Hematopoietic multipotent progenitor cell treated with erythropoietin and hydrocortisone succinate and interleukin-3 and kit ligand, for 15 days (in vitro differentiated cells): Measurements from ENCODE around the gene MPL.

Source experiments
- DNase-seq: peaks from one replicate; pipeline ENCODE4 v3.0.0-alpha.2; 2015; ENCODE audit warnings: low spot score

Gene MPL

GRCh38 chr1:43306688-43307457, 30.7 kb upstream of the MPL start:
- DNase-seq = no peak

- DNase-seq = no peak
Observed at GRCh38 chr1:43307458-43308158, 30.0 kb upstream of the MPL start.

GRCh38 chr1:43308635-43309404, 28.8 kb upstream of the MPL start:
- DNase-seq = no peak

DNA sequence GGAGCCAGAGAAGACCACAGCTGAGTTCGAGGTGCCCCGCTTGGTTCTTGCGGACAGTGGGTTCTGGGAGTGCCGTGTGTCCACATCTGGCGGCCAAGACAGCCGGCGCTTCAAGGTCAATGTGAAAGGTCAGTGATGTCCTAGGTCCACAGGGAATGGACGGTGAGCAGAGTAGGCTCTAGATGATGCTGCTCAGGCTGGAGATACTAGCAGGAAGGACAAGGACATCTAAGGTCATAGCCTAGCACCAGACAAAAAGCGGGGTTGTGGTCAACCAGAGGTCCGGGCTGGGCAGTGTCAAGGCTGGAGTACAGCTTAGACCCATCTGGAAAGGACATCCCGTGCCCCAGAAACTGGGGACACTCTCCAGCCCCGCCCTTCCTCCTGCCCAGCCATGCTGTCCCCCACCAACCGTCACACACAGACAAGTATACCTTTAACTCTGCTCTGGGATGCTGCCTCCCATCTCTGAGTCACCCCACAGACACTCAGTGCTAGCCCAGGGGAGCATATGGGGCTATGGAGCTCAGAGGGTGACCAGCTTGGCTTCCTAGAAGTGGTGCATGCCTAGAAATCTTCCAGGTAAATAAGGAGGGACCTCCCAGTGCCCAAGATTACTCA, 28.1 kb upstream of the MPL start:
- DNase-seq = no peak

- no peak for DNase-seq
Observed at GRCh38 chr1:43311521-43311920, 26.1 kb upstream of the MPL start.

GRCh38 chr1:43312212-43312623, 25.4 kb upstream of the MPL start:
- no peak for DNase-seq

GRCh38 chr1:43312663-43313515, 24.7 kb upstream of the MPL start:
- no peak for DNase-seq

- no peak for DNase-seq
Observed at GRCh38 chr1:43313771-43314170, 23.8 kb upstream of the MPL start.

- no peak for DNase-seq
Observed at GRCh38 chr1:43314233-43314632, 23.4 kb upstream of the MPL start.

DNA sequence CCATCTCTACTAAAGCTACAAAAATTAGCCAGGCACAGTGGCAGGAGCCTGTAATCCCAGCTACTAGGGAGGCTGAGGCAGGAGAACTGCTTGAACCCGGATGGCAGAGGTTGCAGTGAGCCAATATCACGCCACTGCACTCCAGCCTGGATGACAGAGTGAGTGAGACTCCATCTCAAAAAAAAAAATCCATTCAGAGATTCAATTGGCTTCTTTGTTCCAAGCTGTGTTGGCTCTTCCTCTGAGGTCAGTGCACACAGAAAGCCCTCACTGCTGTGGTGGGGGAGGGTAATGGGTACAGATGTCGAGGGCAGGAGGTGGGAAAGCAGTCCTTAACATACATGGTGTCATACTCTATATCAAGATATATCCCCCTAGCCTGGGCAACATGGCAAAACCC, 22.1 kb upstream of the MPL start:
- DNase-seq = no peak

DNA sequence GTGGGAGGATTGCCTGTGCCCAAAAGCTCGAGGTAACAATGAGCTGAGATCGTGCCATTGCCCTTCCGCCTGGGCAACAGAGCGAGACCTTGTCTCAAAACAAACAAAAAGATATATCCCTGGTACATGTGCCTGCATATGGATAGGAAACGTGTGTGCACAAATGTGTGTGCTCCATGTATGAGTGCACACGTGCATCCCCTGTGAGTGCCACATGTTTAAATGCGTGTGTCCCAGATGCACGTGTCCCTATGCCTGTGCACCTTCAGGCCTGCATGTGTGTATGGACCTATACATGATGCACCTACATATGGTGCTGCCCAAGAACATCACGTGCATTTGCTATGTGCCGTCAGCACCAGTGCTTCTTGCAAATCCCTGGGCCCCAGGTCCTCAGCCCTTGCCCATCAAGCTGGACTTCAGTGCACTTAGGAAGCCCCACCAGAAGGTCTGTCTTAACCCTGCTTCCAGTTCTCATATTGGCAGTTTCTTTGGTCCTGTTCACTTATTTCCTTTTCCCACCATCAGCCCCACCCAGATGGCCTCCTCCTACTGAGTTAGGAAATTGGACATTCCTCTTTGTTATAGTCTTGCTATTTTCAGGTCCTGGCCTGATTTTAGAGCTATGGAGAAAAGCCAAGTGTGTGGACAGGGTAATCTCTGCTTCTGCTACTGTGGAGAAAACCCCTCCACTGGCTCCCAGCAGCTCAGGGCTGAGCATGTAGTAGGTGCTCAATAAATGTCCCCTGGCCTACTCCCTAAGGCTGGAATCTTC, 21.5 kb upstream of the MPL start:
- DNase-seq = no peak

DNA sequence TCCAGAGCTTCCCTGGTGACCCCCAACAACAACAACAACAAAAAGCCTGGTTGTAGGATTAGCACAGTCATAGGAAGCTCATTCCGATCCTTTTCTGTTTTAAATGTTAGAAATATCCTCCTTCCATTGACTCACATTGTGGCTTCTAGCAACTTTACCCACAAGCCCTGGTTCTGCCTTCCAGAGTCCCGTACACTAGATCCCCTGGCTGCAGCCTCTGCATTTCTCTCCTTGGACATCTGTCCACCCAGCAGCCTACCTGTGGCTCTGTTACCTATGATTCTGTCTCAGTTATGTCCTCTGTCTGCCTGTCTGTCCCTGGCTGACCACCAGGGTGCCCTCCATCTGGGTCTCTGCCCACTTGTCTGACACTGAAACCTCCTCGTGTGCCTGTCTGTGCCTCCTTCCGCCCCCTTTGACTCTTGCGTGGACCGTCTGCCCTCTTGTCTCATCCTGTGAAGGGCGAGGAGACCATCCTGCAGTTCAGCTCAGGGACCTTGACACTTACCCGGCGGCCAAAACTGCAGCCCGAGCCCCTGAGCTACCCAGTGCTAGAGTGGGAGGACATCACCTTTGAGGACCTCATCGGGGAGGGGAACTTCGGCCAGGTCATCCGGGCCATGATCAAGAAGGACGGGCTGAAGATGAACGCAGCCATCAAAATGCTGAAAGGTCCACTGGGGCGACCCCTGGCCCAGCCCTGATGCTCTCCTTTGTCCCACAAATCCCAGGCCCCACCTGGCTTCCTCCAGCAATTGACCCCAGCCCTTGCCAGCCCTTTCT, 20.7 kb upstream of the MPL start:
- DNase-seq = no peak

- no peak for DNase-seq
Observed at GRCh38 chr1:43317817-43318471, 19.7 kb upstream of the MPL start.

DNA sequence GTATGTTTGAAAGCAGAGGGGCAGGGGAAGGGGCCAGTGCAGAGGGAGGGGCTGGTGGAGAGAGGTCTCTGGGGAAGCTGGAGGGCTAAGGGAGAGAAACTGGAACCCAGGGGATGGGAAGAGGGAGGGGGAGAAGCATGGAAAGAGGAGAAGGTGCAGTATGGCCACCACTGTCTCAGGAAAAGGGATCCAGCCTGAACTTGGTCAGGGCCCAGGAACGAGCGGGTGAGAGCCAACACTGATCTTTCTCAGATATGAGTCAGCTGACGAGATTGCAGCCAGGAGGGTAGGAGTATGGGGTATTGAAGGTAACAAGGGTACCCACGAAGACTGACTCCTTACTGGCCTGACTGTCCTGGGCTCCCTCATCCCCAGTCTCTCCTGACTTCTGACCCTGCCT, 18.8 kb upstream of the MPL start:
- no peak for DNase-seq

GRCh38 chr1:43319288-43319687, 18.3 kb upstream of the MPL start:
- no peak for DNase-seq

GRCh38 chr1:43319766-43320165, 17.9 kb upstream of the MPL start:
- DNase-seq = no peak

- DNase-seq = no peak
Observed at GRCh38 chr1:43321331-43321891, 16.2 kb upstream of the MPL start.

- no peak for DNase-seq
Observed at GRCh38 chr1:43322506-43322905, 15.1 kb upstream of the MPL start.

- no peak for DNase-seq
Observed at GRCh38 chr1:43324810-43325209, 12.8 kb upstream of the MPL start.
